Stimulated activated CD8-positive, alpha-beta memory T cell treated with anti-CD3 and anti-CD28 coated beads, Interleukin-15, amount 100 ng/mL, for 48 hours (primary cell): ENCODE results near the gene GABPB1.

Source experiments
- DNase-seq, 2 donors: peaks; one replicate each; pipeline ENCODE4 v3.0.0-alpha.2; 2020; ENCODE audit warnings: low read depth in 2 of 2

Gene GABPB1

GRCh38 chr15:50344006-50344464 is 11.0 kb downstream of the GABPB1 start:
- no peak for DNase-seq

DNA sequence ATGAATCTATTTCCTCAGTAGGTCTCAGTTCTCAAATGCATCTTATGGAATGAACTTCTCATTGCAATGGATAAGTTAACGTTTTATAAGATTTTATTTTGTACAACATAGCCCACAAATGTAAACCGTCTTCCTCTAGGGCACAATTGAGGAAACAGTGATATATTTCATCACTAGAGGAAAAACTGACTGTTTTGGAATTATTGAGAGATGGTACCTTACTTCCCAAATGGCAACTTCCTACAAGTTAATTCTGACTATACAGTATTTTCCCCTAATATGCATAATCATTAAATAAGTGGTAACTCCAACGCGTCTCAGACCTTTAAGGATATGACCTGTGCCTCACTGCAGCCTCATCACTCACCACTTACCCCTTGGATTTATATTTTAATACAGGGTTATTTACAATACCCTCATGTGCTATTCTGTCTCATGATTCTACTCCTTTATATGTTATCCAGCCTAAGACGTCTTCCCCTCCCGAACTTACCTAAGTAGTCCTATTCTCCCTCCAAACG is 13.3 kb downstream of the GABPB1 start:
- DNase-seq, result no peak

GRCh38 chr15:50340416-50340815 is 14.6 kb downstream of the GABPB1 start:
- no peak for DNase-seq

- no peak for DNase-seq
These were observed 15.3 kb downstream of the GABPB1 start for GRCh38 chr15:50339717-50340116.

GRCh38 chr15:50335251-50335650 is 19.7 kb downstream of the GABPB1 start:
- DNase-seq, result no peak

GRCh38 chr15:50333229-50333628 is 21.8 kb downstream of the GABPB1 start:
- DNase-seq, result no peak

- DNase-seq, result no peak
These were observed 24.1 kb downstream of the GABPB1 start for GRCh38 chr15:50330921-50331320.

DNA sequence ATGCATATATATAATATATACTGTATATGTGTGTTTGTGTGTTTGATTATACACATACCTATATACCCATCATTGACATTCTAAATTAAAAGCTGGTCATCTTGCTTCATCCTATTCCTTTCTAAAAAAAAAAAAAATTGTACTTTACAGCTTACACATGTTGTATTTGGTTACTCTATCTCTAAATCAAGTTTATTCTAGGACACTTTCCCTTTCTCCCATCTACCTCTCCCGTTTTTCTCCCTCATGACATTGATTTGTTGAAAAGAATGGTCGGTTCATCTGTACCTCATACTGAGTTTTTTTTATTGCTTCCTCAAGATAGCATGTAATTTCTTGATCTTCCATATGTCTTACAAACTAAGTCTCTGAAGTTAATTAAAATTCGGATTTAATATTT is 26.9 kb downstream of the GABPB1 start:
- no peak for DNase-seq

- DNase-seq, result no peak
These were observed 33.3 kb downstream of the GABPB1 start for GRCh38 chr15:50321680-50322210.

DNA sequence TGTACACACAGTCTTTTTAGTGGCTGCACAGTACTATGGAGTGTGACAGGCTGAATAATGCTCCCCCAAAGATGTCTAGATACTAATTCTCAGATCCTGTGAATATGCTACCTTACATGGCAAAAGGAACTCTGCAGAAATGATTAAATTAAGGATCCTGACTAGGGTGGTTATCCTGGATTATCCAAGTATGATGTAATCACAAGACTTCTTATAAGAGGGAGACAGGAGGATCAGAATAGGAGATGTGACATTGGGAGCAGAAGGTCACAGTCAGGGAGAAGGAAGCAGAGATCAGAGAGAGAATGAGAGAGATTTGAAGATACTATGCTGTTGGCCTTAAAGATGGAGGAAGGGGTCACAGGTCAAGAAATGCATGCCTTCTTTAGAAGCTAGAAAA is 34.5 kb downstream of the GABPB1 start:
- no peak for DNase-seq

DNA sequence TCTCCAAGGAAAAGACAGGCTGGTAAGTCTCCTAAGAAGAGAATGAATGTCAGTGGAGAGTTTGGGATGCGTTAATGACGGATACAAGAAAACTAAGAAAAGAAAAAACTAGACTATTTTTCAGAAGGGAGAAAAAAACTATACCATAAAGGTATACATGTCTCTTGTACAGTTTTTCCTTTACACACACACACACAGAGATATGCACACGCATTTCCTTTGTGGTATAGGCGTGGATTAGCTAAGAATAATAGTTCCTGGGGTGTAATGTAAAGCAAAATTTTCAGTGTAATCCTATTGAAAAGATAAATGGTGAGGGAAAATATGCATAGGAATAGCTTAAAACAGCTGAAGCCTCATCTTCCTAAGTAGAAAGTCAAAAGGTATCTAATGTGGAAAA is 36.3 kb downstream of the GABPB1 start:
- no peak for DNase-seq

- DNase-seq, result no peak
These were observed 39.0 kb downstream of the GABPB1 start for GRCh38 chr15:50315814-50316630.

DNA sequence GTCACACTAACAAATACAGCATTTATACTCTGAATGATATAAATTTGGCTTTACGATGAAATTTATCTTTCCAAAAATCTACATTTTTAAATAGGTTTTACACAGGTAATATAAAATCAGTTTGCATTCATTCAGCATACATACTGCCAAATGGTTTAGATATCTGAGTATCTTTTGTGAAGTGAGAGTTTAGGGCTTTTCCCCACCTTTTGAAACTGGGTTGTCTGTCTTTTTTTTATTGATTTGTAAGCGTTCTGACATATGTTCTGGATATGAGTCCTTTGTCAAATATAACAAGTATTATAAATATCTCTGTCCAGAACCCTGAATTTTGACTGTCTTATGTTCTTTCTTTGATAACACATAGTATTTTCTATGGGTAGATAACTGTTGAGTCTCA is 42.4 kb downstream of the GABPB1 start:
- DNase-seq, result no peak

GRCh38 chr15:50307799-50308198 is 47.2 kb downstream of the GABPB1 start:
- DNase-seq, result no peak

GRCh38 chr15:50304836-50305235 is 50.2 kb downstream of the GABPB1 start:
- DNase-seq, result no peak

GRCh38 chr15:50302581-50302980 is 52.4 kb downstream of the GABPB1 start:
- DNase-seq, result no peak

DNA sequence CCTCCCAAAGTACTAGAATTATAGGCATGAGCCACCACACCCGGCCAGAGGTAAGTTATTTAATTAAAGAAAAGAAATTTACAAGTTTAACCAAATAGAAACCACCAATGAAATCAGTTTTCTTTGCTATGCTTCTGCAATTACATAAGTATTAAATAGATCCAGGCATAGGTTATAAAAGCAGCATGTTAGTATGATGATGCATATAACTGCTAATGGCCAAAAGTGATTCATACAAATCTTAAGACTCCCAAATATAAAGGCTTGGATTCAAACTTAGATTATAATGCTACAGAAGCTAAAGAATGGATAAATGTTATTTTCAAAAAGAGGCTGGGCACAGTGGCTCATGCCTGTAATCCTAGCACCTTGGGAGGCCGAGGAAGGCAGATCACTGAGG is 56.7 kb downstream of the GABPB1 start:
- DNase-seq, result no peak

- DNase-seq, result no peak
These were observed 59.0 kb downstream of the GABPB1 start for GRCh38 chr15:50295966-50296365.

DNA sequence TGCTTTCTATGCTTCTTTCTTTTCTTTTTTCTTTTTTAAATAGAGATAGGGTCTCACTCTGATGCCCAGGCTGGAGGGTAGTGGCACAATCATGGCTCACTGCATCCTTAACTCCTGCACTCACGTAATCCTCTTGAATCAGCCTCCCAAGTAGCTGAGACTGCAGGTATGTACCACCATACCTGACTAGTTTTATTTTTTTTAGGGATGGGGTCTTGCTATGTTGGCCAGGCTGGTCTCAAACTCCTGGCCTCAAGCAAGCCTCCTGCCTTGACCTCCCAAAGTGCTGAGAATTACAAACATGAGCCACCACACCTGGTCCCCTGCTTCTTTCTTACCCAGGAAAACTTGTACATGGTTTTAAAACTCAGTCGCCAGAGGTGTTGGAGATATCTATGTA is 65.2 kb downstream of the GABPB1 start:
- no peak for DNase-seq

DNA sequence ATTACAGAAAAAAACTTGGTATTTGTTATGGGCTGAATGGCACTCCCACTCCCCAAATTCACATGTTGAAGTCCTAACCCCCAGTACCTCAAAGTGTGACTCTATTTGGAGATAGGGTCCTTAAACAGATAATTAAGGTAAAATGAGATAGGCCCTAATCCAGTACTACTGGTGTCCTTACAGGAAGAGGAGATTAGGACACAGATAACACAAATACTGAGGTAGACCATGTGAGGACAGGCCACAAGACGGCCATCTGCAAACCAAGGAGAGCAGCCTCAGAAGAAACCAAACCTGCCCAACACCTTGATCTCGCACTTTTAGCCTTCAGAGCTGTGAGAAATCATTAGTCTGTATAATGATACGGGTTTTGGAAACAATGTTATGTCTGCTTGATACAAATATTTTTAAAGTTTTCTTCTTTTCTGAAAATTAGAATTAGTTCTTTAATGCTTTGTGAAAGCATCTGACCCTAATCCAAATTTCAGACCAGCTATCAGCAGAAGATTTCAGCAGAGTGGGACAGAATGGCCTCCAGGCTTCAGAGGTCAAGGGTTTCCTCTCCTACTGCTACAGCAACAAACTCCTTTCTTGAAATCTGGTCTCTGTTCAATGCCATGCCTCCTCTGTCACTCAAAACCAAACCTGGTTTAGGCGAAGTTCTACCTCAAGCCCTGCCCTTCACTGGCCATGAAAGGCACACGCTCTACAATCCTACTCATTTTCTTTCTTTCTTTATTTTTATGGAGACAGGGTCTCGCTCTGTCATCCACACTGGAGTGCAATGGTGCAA is 67.5 kb downstream of the GABPB1 start:
- DNase-seq, result no peak

DNA sequence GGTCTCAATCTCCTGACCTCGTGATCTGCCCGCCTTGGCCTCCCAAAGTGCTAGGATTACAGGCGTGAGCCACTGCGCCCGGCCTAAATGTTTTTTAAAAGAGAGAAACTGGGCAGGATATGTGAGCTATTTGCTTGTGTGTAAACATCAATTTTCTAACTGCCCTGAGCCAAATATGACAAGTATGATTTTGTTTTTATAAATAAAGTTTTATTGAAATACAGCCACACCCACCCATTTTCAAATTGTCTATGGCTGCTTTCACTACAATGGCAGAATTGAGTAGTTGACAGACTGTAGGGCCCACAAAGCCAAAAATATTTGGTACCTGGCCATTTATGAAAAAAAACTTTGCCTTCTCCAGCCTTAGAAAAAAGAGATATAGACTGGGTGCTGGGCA is 73.6 kb downstream of the GABPB1 start:
- DNase-seq, result no peak

DNA sequence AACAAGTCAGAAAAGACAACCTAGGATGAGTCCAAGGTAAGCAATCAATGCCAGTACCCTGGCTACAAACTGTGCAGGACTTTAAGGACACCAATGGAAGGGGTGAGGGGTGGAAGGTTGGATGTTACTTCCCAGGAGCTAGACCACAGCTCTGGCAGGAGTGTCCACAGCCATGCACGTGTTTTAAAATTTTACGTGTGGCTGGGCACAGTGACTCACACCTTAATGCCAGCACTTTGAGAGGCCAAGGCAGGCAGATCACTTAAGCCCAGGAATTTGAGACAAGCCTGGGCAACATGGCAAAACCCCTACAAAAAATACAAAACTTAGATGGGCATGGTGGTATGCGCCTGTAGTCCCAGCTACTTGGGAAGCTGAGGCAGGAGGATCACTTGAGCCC is 74.7 kb downstream of the GABPB1 start:
- DNase-seq, result no peak

DNA sequence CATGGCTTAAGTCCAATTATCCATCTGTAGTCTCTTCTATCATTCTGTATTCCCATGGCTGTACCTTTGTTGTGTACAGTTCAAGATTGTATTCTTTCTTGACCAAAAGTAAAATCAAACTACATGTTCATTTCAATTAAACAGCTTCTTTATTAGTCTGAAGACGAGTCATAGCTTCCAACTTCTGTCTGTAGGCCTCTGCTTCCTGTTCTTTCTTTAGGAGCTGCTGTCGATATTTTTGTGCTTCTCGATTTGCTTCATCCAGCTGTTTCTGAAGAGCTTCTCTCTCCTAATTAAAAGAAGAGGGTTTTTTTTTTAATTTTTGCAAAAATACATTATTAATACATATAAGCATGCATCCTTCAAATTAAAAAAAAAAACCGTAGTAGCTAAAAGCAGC is 76.5 kb downstream of the GABPB1 start:
- DNase-seq, result no peak
